ENCODE data around the gene INSIG1. TPM values are rescaled to one million over a fixed set of nuclear protein-coding genes. Genes with fewer than 3 reads are reported as not detected.

INSIG1 gene
- total RNA-seq, 1 donor from 2014 or later, result 36.6 TPM

DNA sequence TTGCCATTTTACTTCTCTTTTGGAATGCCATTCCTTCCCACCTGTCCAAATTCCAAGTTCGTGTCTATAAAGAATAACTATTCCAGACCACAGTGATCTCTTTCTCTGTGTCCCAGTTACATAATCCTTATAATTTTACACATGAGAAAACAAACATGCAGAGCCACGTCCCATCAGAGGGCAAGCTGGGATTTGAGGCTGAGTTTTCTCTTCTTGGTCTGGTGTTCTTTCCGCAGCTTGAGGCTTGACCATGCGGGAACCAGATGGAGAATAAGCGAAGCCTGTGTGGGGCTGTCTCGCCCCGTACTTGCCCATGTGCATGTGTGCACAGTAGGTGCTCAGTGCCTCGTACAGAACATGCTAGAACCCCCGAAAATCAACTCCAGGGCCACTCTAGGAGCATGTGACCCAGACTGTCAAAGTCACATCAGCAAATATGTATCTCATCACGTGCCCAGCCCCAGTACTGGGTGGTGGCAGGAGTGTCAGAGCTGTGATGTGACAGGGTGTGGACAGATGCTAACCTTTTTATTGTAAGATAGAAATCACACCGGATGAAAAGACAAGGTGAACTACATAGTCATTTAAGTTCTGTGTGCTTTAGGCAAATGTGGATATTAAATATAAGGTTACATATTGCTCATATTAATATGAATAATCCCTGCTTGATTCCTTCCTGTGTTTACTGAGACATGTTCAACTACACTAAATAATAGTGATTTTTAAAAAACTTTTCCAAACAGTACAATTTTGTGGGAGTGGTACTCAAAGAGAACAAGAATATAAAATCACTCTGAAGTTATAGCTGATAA, 3.2 kb downstream of the INSIG1 start:
- no peak for FAIRE-seq
- H3K27me3 ChIP-seq (ENCODE audit: control insufficient read depth, insufficient read depth, low read length), result no peaks in the 10 kb centered on the region
- H3K36me3 ChIP-seq (ENCODE audit: control insufficient read depth, insufficient read depth, low read length), result peaks cover 11% of the 10 kb centered on the region
- TF ChIP-seq, protein P1, sequence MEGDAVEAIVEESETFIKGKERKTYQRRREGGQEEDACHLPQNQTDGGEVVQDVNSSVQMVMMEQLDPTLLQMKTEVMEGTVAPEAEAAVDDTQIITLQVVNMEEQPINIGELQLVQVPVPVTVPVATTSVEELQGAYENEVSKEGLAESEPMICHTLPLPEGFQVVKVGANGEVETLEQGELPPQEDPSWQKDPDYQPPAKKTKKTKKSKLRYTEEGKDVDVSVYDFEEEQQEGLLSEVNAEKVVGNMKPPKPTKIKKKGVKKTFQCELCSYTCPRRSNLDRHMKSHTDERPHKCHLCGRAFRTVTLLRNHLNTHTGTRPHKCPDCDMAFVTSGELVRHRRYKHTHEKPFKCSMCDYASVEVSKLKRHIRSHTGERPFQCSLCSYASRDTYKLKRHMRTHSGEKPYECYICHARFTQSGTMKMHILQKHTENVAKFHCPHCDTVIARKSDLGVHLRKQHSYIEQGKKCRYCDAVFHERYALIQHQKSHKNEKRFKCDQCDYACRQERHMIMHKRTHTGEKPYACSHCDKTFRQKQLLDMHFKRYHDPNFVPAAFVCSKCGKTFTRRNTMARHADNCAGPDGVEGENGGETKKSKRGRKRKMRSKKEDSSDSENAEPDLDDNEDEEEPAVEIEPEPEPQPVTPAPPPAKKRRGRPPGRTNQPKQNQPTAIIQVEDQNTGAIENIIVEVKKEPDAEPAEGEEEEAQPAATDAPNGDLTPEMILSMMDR (IDR thresholded peaks at IDR 0.05; ENCODE audit: insufficient read depth, low read length, severe bottlenecking), result no peak
- no peak overlapping the region for H3K4me3 ChIP-seq (ENCODE audit: low read depth, low read length)
- DNase-seq (ENCODE audit: low read depth), result no peak

DNA sequence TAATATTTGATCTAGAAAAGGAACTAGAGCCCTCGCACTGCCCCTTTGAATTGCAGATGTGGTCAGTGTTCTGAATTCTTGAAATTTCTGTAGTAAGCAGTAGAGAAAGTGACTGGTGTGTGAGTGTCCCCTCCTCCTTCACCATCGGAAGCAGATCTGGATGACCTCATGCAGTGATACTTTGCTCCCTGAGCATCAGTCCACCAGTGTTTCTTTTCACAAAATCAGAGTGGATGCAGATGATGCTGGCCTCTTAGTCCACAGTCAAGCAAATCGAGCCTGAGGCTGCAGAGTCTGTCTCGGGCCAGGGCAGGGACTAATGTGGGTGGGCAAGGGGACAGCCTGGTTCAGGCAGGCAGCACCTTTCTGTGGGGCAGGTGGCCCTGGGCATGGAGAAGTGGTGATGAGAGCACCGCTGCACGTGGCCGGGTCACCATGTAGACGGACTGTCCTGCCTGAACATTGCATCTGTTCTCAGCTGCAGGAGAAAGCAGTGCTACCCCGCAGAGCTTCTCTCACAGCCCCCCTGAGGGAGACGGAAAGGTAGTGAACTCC, 5.4 kb downstream of the INSIG1 start:
- DNase-seq (ENCODE audit: low read depth) (no peak), FAIRE-seq (no peak)
- Histone ChIP-seq H3K27me3 (ENCODE audit: control insufficient read depth, insufficient read depth, low read length) (no peaks in the 10 kb centered on the region), H3K4me3 (ENCODE audit: low read depth, low read length) (no peak overlapping the region), H3K36me3 (ENCODE audit: control insufficient read depth, insufficient read depth, low read length) (peaks cover 13% of the 10 kb centered on the region)
- TF ChIP-seq, protein P1 (IDR thresholded peaks at IDR 0.05; ENCODE audit: insufficient read depth, low read length, severe bottlenecking), result no peak

DNA sequence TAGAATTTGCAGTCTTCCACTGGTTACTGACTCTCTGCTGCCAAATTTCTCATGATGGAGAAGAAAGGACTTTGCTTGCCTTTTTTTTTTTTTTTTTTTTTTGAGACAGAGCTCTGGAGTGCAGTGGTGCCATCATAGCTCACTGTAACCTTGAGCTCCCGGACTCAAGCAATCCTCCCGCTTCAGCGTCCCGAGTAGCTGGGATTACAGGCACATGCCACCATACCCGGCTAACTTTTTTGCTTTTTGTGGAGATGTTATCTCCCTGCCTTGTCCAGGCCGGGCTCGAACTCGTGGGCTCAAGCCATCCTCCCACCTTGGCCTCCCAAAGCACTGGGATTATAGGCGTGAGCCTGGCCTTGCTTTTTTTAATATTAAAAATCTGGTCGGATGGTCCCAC, 6.2 kb downstream of the INSIG1 start:
- no peaks in the 10 kb centered on the region for H3K27me3 ChIP-seq (ENCODE audit: control insufficient read depth, insufficient read depth, low read length)
- FAIRE-seq, result no peak

DNA sequence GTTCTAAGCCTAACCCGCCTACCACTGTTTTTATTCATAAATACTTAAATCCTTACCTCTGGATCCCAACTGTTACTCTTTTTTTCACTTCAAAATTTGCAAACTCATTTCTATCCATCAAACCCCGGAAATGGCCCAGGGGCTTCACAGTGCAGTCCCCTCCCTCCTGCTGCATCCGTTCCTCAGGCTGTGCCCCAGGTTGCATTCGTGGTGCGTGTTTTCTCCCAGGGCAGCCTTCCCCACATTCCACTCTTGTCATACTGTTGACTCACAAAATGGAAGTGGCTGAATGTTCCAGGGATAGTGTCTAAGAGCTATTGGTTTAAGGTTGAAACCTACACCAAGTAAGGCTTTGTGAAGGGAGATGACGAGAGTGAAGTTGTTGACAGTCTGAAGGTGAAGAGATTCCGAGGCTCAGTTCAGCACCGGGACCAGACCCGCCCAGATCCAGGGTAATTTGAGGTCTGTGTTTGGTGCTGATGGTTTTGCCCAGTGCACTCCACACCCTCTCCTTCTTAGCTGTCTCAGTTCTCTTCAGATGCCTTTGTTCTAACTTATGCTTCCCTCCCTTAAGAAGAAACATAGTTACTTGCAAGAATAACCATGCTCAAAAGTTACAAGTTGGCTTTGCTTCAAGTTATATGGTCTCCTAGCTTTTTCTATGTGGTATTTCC, 7.7 kb downstream of the INSIG1 start:
- peak; percentile 26 for DNase-seq (ENCODE audit: low read depth)
- Histone ChIP-seq H3K36me3 (ENCODE audit: control insufficient read depth, insufficient read depth, low read length) (peaks cover 18% of the 10 kb centered on the region), H3K4me3 (ENCODE audit: low read depth, low read length) (no peak overlapping the region), H3K27me3 (ENCODE audit: control insufficient read depth, insufficient read depth, low read length) (no peaks in the 10 kb centered on the region)
- no peak for FAIRE-seq
- TF ChIP-seq, protein P1 (IDR thresholded peaks at IDR 0.05; ENCODE audit: insufficient read depth, low read length, severe bottlenecking), result no peak

More for the DNA sequence above, 6.2 kb downstream of the INSIG1 start:
- TF ChIP-seq, protein P1 (IDR thresholded peaks at IDR 0.05; ENCODE audit: insufficient read depth, low read length, severe bottlenecking), result no peak
- Histone ChIP-seq H3K36me3 (ENCODE audit: control insufficient read depth, insufficient read depth, low read length) (peaks cover 18% of the 10 kb centered on the region), H3K4me3 (ENCODE audit: low read depth, low read length) (no peak overlapping the region)
- no peak for DNase-seq (ENCODE audit: low read depth)

DNA sequence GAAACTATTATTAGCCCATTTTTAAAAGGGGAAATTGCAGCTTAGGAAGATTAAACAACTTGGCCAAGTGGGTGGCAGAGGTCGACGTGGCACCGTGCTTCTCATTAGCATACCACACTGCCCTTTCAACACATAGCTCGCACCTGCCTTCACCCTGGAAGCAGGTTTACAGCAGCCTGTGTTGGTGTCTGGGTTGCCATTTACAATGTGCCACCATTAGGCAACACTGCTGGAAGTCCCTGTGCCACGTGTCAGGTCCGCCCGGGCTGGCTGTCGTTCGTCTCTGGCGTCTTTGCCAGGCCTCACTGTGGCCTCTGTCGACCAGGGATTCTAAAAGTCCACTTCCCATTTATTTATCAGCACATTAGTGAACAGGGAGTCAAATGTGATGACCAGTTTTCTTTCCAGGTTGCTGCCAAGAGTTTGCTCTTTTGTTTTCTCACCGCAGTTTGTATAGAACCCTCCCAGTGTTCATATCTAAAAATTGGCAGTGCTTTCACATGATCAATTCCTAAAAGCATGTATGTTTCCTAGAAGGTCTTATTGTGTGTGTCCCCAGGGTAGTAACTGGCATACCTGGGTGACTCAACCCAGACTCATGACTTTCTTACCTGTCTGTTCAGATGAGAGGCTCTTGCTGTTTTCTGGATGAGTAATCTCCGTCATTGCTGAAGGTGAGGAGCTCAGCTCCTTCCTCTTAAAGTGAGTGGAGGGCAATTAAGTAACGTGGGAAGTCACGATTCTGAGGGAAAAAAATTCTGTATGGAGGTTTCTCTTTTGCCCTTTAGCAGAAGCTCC, 9.2 kb downstream of the INSIG1 start:
- FAIRE-seq, result no peak
- Histone ChIP-seq H3K36me3 (ENCODE audit: control insufficient read depth, insufficient read depth, low read length) (peaks cover 16% of the 10 kb centered on the region), H3K27me3 (ENCODE audit: control insufficient read depth, insufficient read depth, low read length) (no peaks in the 10 kb centered on the region), H3K4me3 (ENCODE audit: low read depth, low read length) (no peak overlapping the region)
- peak; percentile 97 for DNase-seq (ENCODE audit: low read depth)
- TF ChIP-seq, protein P1 (IDR thresholded peaks at IDR 0.05; ENCODE audit: insufficient read depth, low read length, severe bottlenecking), result no peak

Measured in bronchial epithelial cell (primary cell).